ENCODE data around the gene SLCO4A1.

GRCh38 chr20:62651285-62652021, 9.2 kb downstream of the SLCO4A1 start:
- TF ChIP-seq CTCF (optimal IDR thresholded peaks at IDR 0.05 in 1 of 3, IDR thresholded peaks at IDR 0.05 in 1 of 3, conservative IDR thresholded peaks at IDR 0.05 in 1 of 3; ENCODE audit: extremely low read depth in 1 of 3, insufficient read depth in 2 of 3, low read length in 3 of 3) (no peak), EZH2 (IDR thresholded peaks at IDR 0.05; ENCODE audit: low read length) (no peak)
